ENCODE results near the gene ELMO2.

DNA sequence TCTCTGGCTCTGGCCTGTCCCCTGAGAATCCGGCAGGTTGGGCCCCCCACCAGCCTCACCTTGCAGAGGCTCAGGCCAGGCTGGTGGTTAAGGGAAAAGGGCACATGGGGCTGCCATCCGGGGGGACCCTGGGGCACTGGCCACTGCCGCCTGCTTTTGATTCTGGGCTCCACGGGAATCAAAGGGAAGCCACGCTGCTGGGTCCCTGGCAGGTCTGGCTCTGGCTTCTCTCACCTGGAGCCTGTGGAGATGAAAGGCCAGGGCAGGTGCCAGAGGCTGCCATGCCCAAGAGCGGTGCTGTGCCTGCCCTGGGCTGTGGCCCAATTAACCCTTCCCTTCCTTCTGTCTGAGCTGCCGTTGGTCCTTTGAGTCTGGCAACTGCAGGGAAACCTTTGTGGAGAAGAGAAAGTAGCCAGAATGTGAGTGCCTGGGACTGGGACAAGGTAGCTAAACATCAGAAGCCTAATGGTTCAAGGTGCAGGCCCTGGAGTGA, 88.7 kb downstream of the ELMO2 start:
- TF ChIP-seq, protein P1, sequence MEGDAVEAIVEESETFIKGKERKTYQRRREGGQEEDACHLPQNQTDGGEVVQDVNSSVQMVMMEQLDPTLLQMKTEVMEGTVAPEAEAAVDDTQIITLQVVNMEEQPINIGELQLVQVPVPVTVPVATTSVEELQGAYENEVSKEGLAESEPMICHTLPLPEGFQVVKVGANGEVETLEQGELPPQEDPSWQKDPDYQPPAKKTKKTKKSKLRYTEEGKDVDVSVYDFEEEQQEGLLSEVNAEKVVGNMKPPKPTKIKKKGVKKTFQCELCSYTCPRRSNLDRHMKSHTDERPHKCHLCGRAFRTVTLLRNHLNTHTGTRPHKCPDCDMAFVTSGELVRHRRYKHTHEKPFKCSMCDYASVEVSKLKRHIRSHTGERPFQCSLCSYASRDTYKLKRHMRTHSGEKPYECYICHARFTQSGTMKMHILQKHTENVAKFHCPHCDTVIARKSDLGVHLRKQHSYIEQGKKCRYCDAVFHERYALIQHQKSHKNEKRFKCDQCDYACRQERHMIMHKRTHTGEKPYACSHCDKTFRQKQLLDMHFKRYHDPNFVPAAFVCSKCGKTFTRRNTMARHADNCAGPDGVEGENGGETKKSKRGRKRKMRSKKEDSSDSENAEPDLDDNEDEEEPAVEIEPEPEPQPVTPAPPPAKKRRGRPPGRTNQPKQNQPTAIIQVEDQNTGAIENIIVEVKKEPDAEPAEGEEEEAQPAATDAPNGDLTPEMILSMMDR (IDR thresholded peaks at IDR 0.05), result no peak
- no peak for TF ChIP-seq POLR2A (IDR thresholded peaks at IDR 0.05)
